ENCODE results near the gene DPYSL5.

Gene DPYSL5

DNA sequence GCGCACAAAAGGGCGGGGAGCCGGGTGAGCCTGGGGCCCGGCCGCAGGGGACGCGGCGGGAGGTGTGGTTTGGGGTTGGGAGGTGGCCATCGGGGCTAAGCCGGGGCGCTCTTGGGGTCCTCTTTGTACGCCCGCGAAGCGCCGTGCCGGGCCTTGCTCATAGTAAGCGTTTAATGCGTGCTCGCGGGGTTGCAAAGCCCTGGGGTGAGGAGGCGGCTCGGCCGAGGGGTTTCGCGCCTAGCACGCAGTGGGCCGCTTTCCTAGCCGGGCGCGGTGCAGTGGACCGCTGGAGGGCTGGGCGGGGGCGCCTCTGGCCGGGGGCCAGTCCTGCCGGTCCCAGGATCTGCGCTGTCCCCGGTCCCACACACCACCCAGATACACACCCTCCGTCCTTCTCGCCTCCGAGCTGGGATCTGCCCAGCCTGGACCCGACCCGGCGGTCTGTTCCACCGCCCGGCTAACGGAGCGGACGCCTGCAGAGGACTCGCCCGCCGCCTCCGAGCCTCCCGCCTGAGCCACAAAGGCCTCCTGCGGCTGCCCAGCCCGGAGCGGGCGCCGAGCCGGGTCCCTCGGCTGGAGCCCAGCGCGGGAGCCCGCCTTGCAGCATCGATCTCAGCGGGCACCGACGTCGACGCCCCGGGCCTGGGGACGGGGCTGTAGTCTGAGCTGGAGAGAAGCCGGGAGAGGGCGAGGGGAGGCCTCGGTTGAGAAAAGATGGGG lies 564 bp downstream of the DPYSL5 start:
- Histone ChIP-seq H3K4me3 (ENCODE audit: low read length, poor library complexity, severe bottlenecking) (no peak overlapping the region), H3K27me3 (ENCODE audit: insufficient read depth, low read length, poor library complexity, severe bottlenecking) (no peaks in the 10 kb centered on the region), H2AFZ (ENCODE audit: low read length) (no peak overlapping the region), H3K9me3 (ENCODE audit: insufficient read depth, low read depth, low read length) (no peaks in the 10 kb centered on the region), H3K9ac (ENCODE audit: low read depth, low read length, poor library complexity, severe bottlenecking) (no peak overlapping the region), H4K20me1 (ENCODE audit: insufficient read depth, low read length, poor library complexity, severe bottlenecking) (no peaks in the 10 kb centered on the region), H3F3A (ENCODE audit: low read depth) (no peaks in the 10 kb centered on the region), H3K79me2 (ENCODE audit: insufficient read depth, low read length) (no peaks in the 10 kb centered on the region), H3K4me1 (ENCODE audit: insufficient read depth, low read length, poor library complexity, severe bottlenecking) (no peaks in the 10 kb centered on the region), H3K4me2 (ENCODE audit: low read depth, low read length, poor library complexity, severe bottlenecking) (no peak overlapping the region), H3K9me2 (replicated peaks; ENCODE audit: low read depth, low read length) (no peaks in the 10 kb centered on the region), H3K36me3 (ENCODE audit: insufficient read depth, low read length) (no peaks in the 10 kb centered on the region)
- TF ChIP-seq, protein P1, sequence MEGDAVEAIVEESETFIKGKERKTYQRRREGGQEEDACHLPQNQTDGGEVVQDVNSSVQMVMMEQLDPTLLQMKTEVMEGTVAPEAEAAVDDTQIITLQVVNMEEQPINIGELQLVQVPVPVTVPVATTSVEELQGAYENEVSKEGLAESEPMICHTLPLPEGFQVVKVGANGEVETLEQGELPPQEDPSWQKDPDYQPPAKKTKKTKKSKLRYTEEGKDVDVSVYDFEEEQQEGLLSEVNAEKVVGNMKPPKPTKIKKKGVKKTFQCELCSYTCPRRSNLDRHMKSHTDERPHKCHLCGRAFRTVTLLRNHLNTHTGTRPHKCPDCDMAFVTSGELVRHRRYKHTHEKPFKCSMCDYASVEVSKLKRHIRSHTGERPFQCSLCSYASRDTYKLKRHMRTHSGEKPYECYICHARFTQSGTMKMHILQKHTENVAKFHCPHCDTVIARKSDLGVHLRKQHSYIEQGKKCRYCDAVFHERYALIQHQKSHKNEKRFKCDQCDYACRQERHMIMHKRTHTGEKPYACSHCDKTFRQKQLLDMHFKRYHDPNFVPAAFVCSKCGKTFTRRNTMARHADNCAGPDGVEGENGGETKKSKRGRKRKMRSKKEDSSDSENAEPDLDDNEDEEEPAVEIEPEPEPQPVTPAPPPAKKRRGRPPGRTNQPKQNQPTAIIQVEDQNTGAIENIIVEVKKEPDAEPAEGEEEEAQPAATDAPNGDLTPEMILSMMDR (conservative IDR thresholded peaks at IDR 0.05; ENCODE audit: low read length), result no peak
- no peak for TF ChIP-seq EZH2phosphoT487 (IDR thresholded peaks at IDR 0.05; ENCODE audit: borderline replicate concordance)

DNA sequence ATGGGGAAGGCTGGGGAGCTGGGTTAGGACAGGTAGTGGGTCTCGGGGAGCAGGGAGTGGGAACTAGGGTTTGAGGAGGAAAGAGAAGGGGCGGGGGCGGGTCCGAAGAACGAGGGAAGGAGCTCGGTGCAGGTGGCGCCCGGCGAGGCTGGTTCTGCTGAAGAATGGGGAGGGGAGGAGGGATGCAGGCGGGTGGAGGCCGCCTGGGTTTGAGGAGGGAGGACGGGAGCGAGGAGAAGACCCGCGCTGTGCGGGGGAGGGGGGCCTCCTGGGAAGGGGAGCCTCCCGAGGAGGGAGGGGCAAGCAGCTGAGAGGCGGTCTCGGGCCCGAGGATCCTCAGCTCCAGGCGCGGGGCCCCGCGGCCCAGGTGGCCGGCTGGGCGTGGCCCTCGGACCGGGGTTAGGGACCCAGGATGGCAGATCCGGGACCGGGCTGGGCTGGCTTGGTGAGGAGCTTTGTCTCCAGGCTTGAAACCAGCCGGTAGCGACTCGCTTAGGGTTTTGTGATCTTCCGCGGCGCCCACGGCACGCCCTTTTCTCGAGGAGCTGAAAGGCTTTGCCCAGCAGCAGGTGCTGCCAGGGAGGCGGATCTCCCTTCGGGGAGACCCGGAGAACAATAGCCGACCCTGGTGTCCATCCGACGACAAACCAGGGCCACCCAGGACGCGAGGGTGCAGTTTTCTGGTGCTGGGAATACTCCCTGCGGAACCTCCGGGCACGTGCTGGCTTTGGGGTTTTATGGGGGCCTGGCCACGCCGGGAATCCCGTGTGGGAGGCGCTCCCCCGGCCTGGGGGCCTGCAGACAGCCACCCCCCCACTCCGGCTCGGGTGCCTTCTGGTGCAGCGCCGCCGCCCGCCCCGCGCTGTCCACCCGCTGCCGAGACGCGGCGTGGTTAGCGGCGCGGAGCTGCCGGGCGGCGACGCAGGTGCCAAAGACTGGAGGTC lies 1.4 kb downstream of the DPYSL5 start:
- Histone ChIP-seq H3K27me3 (ENCODE audit: insufficient read depth, low read length, poor library complexity, severe bottlenecking) (no peaks in the 10 kb centered on the region), H3K9ac (ENCODE audit: low read depth, low read length, poor library complexity, severe bottlenecking) (no peak overlapping the region), H2AFZ (ENCODE audit: low read length) (no peak overlapping the region), H4K20me1 (ENCODE audit: insufficient read depth, low read length, poor library complexity, severe bottlenecking) (no peaks in the 10 kb centered on the region), H3K9me3 (ENCODE audit: insufficient read depth, low read depth, low read length) (no peaks in the 10 kb centered on the region), H3K36me3 (ENCODE audit: insufficient read depth, low read length) (no peaks in the 10 kb centered on the region), H3K9me2 (replicated peaks; ENCODE audit: low read depth, low read length) (no peaks in the 10 kb centered on the region), H3K4me1 (ENCODE audit: insufficient read depth, low read length, poor library complexity, severe bottlenecking) (no peaks in the 10 kb centered on the region), H3K79me2 (ENCODE audit: insufficient read depth, low read length) (no peaks in the 10 kb centered on the region), H3K4me3 (ENCODE audit: low read length, poor library complexity, severe bottlenecking) (no peak overlapping the region), H3F3A (ENCODE audit: low read depth) (no peaks in the 10 kb centered on the region), H3K4me2 (ENCODE audit: low read depth, low read length, poor library complexity, severe bottlenecking) (no peak overlapping the region)
- TF ChIP-seq, protein P1 (conservative IDR thresholded peaks at IDR 0.05; ENCODE audit: low read length), result no peak
- no peak for TF ChIP-seq EZH2phosphoT487 (IDR thresholded peaks at IDR 0.05; ENCODE audit: borderline replicate concordance)

GRCh38 chr2:26850000-26850431 lies 2.1 kb downstream of the DPYSL5 start:
- Histone ChIP-seq H4K20me1 (ENCODE audit: insufficient read depth, low read length, poor library complexity, severe bottlenecking) (no peaks in the 10 kb centered on the region), H2AFZ (ENCODE audit: low read length) (no peak overlapping the region), H3F3A (ENCODE audit: low read depth) (no peaks in the 10 kb centered on the region), H3K9me2 (replicated peaks; ENCODE audit: low read depth, low read length) (no peaks in the 10 kb centered on the region), H3K9ac (ENCODE audit: low read depth, low read length, poor library complexity, severe bottlenecking) (no peak overlapping the region), H3K9me3 (ENCODE audit: insufficient read depth, low read depth, low read length) (no peaks in the 10 kb centered on the region), H3K4me2 (ENCODE audit: low read depth, low read length, poor library complexity, severe bottlenecking) (no peak overlapping the region), H3K4me1 (ENCODE audit: insufficient read depth, low read length, poor library complexity, severe bottlenecking) (no peaks in the 10 kb centered on the region), H3K27me3 (ENCODE audit: insufficient read depth, low read length, poor library complexity, severe bottlenecking) (no peaks in the 10 kb centered on the region), H3K4me3 (ENCODE audit: low read length, poor library complexity, severe bottlenecking) (no peak overlapping the region), H3K79me2 (ENCODE audit: insufficient read depth, low read length) (no peaks in the 10 kb centered on the region), H3K36me3 (ENCODE audit: insufficient read depth, low read length) (no peaks in the 10 kb centered on the region)
- no peak for TF ChIP-seq EZH2phosphoT487 (IDR thresholded peaks at IDR 0.05; ENCODE audit: borderline replicate concordance)
- TF ChIP-seq, protein P1 (conservative IDR thresholded peaks at IDR 0.05; ENCODE audit: low read length), result no peak
